IMR-90 (cell line): Measurements from ENCODE around the gene PKP3. TPM values are rescaled to one million over a fixed set of nuclear protein-coding genes. Genes with fewer than 3 reads are reported as not detected.

ENCODE experiments used
- ATAC-seq: fragments of 200-7000 bp; cut with Tn5 transposase; 2 replicates; pipeline ENCODE4 v1.9.1; 2020; ENCODE audit warnings: low read depth, mild to moderate bottlenecking, moderate library complexity
- BruUV-seq: library from RNA; stranded (reverse); fragments of 400-500 nt; replicated peaks from 2 replicates; lab custom pipeline; 2021; lab: Mats Ljungman, UMichigan
- CTCF ChIA-PET: fragments of 300-600 bp; formaldehyde crosslinking; extraction: SDS; loops from one replicate; lab custom pipeline; 2021; ENCODE audit warnings: antibody characterized with exemption; lab: Yijun Ruan, JAX
- POLR2A ChIA-PET: fragments of 300-600 bp; sonication (Branson Sonifier 250); formaldehyde crosslinking; loops from one replicate; lab custom pipeline; 2022; ENCODE audit warnings: antibody characterized with exemption; ENCODE audit not compliant: unreplicated experiment; lab: Charles Lee
- DNase-seq: peaks from one replicate; pipeline ENCODE4 v3.0.0; 2013
- H2AFZ ChIP-seq: replicated peaks from 2 replicates; pipeline ENCODE3; 2013; ENCODE audit warnings: low read length, mild to moderate bottlenecking; ENCODE audit not compliant: poor library complexity
- H2AK5ac ChIP-seq: 2 replicates; pipeline ENCODE4 v1.6.1; 2013; ENCODE audit warnings: low read depth, low read length, inconsistent platforms
- H2AK9ac ChIP-seq: replicated peaks from 2 replicates; pipeline ENCODE3; 2013; ENCODE audit warnings: mild to moderate bottlenecking, low read depth, low read length, moderate library complexity; ENCODE audit not compliant: poor library complexity
- H2BK120ac ChIP-seq: 2 replicates; pipeline ENCODE4 v1.6.1; 2013; ENCODE audit warnings: low read depth, low read length, inconsistent platforms
- H2BK15ac ChIP-seq: 3 replicates; pipeline ENCODE4 v1.6.1; 2013; ENCODE audit warnings: low read depth, low read length, inconsistent platforms
- H2BK20ac ChIP-seq: 2 replicates; pipeline ENCODE4 v1.6.1; 2013; ENCODE audit warnings: low read depth, mild to moderate bottlenecking, inconsistent platforms, low read length, moderate library complexity
- H2BK5ac ChIP-seq: 2 replicates; pipeline ENCODE4 v1.6.1; 2013; ENCODE audit warnings: mild to moderate bottlenecking, low read depth, low read length, inconsistent platforms; ENCODE audit not compliant: poor library complexity, severe bottlenecking
- H3K14ac ChIP-seq: replicated peaks from 2 replicates; pipeline ENCODE4 v1.6.1; 2013; ENCODE audit warnings: low read depth, low read length, inconsistent platforms
- H3K18ac ChIP-seq: 2 replicates; pipeline ENCODE4 v1.6.1; 2013; ENCODE audit warnings: low read depth, low read length, control low read depth
- H3K23ac ChIP-seq: 2 replicates; pipeline ENCODE4 v1.6.1; 2013; ENCODE audit warnings: low read depth, low read length, inconsistent platforms
- H3K27ac ChIP-seq: 2 replicates; pipeline ENCODE4 v1.5.1; 2013; ENCODE audit warnings: mild to moderate bottlenecking, control low read depth, low read length; ENCODE audit not compliant: insufficient read depth
- H3K27me3 ChIP-seq: 2 replicates; pipeline ENCODE4 v1.6.1; 2013; ENCODE audit warnings: low read length; ENCODE audit not compliant: control insufficient read depth, insufficient read depth
- H3K36me3 ChIP-seq: 2 replicates; pipeline ENCODE4 v1.6.1; 2013; ENCODE audit warnings: low read length, mixed read lengths; ENCODE audit not compliant: control insufficient read depth, insufficient read depth
- H3K4ac ChIP-seq: 2 replicates; pipeline ENCODE4 v1.6.1; 2013; ENCODE audit warnings: low read depth, low read length, inconsistent platforms
- H3K4me1 ChIP-seq: 2 replicates; pipeline ENCODE4 v1.6.1; 2013; ENCODE audit warnings: low read length, mixed read lengths; ENCODE audit not compliant: control insufficient read depth, insufficient read depth
- H3K4me2 ChIP-seq: 2 replicates; pipeline ENCODE4 v1.6.1; 2013; ENCODE audit warnings: low read depth, mild to moderate bottlenecking, control low read depth, low read length, moderate library complexity
- H3K4me3 ChIP-seq: 2 replicates; pipeline ENCODE4 v1.5.1; 2013; ENCODE audit warnings: low read depth, mild to moderate bottlenecking, control low read depth, low read length, moderate library complexity; ENCODE audit not compliant: insufficient read depth
- H3K56ac ChIP-seq: 2 replicates; pipeline ENCODE4 v1.6.1; 2013; ENCODE audit warnings: low read length, inconsistent platforms; ENCODE audit not compliant: insufficient read depth; ENCODE audit errors: extremely low read depth
- H3K79me1 ChIP-seq, 2 experiments: 2 replicates each; pipeline ENCODE4 v1.6.1; 2013; ENCODE audit warnings: low read length in 2 of 2, inconsistent platforms in 1 of 2, low read depth in 1 of 2
- H3K9ac ChIP-seq: 2 replicates; pipeline ENCODE4 v1.6.1; 2013; ENCODE audit warnings: low read depth, low read length, control low read depth
- H3K9me1 ChIP-seq: 2 replicates; pipeline ENCODE4 v1.6.1; 2013; ENCODE audit warnings: low read length, inconsistent platforms; ENCODE audit not compliant: insufficient read depth
- H3K9me3 ChIP-seq: 2 replicates; pipeline ENCODE4 v1.6.1; 2013; ENCODE audit warnings: low read length; ENCODE audit not compliant: control insufficient read depth, insufficient read depth
- H4K20me1 ChIP-seq: 2 replicates; pipeline ENCODE4 v1.6.1; 2013; ENCODE audit warnings: low read length, inconsistent platforms; ENCODE audit not compliant: insufficient read depth
- H4K5ac ChIP-seq: 2 replicates; pipeline ENCODE4 v1.6.1; 2013; ENCODE audit warnings: mild to moderate bottlenecking, low read depth, low read length, control low read depth
- H4K8ac ChIP-seq, 2 experiments: 2 replicates each; pipeline ENCODE4 v1.6.1; 2013; ENCODE audit warnings: low read depth in 2 of 2, low read length in 2 of 2, control low read depth in 1 of 2, inconsistent platforms in 1 of 2
- H4K91ac ChIP-seq: 2 replicates; pipeline ENCODE4 v1.6.1; 2013; ENCODE audit warnings: low read depth, low read length, inconsistent platforms; ENCODE audit not compliant: insufficient read depth
- BHLHE40 ChIP-seq: fragments of 150-350 bp; IDR thresholded peaks from 2 replicates; pipeline ENCODE4 v1.6.1; 2016; ENCODE audit warnings: mild to moderate bottlenecking, low read depth, low read length
- CEBPB ChIP-seq: IDR thresholded peaks from 2 replicates; pipeline ENCODE4 v1.6.1; 2012; ENCODE audit warnings: low read depth, low read length, improper control_type of control experiment
- CHD1 ChIP-seq: IDR thresholded peaks from 2 replicates; pipeline ENCODE4 v1.6.1; 2012; ENCODE audit warnings: low read depth, low read length, improper control_type of control experiment
- CTCF ChIP-seq: conservative IDR thresholded peaks from 2 replicates; pipeline ENCODE4 v1.5.1; 2012; ENCODE audit warnings: mild to moderate bottlenecking, low read depth, low read length, improper control_type of control experiment
- FOS ChIP-seq: fragments of 150-350 bp; IDR thresholded peaks from 2 replicates; pipeline ENCODE4 v1.6.1; 2016; ENCODE audit warnings: low read depth, low read length
- MAZ ChIP-seq: IDR thresholded peaks from 2 replicates; pipeline ENCODE4 v1.6.1; 2012; ENCODE audit warnings: low read depth, mild to moderate bottlenecking, low read length, improper control_type of control experiment, moderate library complexity, borderline replicate concordance
- MXI1 ChIP-seq: IDR thresholded peaks from 2 replicates; pipeline ENCODE4 v1.6.1; 2012; ENCODE audit warnings: low read depth, mild to moderate bottlenecking, low read length, moderate library complexity, borderline replicate concordance
- NFE2L2 ChIP-seq: fragments of 150-350 bp; IDR thresholded peaks from 2 replicates; pipeline ENCODE4 v1.6.1; 2016; ENCODE audit warnings: low read depth, mild to moderate bottlenecking, low read length
- POLR2A ChIP-seq: IDR thresholded peaks from 2 replicates; pipeline ENCODE4 v1.6.1; 2012; ENCODE audit warnings: mild to moderate bottlenecking, low read depth, low read length
- RCOR1 ChIP-seq: IDR thresholded peaks from 2 replicates; pipeline ENCODE4 v1.6.1; 2012; ENCODE audit warnings: mild to moderate bottlenecking, low read length, improper control_type of control experiment; ENCODE audit not compliant: insufficient replicate concordance
- RFX5 ChIP-seq: IDR thresholded peaks from 2 replicates; pipeline ENCODE4 v1.8.0; 2012; ENCODE audit warnings: low read depth, mild to moderate bottlenecking, low read length, moderate library complexity
- SMC3 ChIP-seq: fragments of 150-350 bp; IDR thresholded peaks from 2 replicates; pipeline ENCODE4 v1.6.1; 2016; ENCODE audit warnings: low read depth, mild to moderate bottlenecking, antibody characterized with exemption, low read length, moderate library complexity
- USF2 ChIP-seq: fragments of 150-350 bp; IDR thresholded peaks from 2 replicates; pipeline ENCODE4 v1.6.1; 2017; ENCODE audit warnings: mild to moderate bottlenecking, antibody characterized with exemption, low read length, low read depth
- WGBS, 2 experiments: methylation state at CpG; one replicate each; pipeline versions ENCODE4 v1.1.5 to v1.1.7; 2013; ENCODE audit warnings: missing lambda C conversion rate in 2 of 2; ENCODE audit not compliant: insufficient read length in 1 of 2; ENCODE audit errors: extremely low coverage in 2 of 2; 5-methylcytosine and 5-hydroxymethylcytosine counted together
- dilution Hi-C: fragments of 300-500 bp; cut with HindIII; formaldehyde crosslinking; loops from one replicate; pipeline ENCODE4 v1.14.3; 2018; ENCODE audit warnings: low sequenced_read_pairs; ENCODE audit not compliant: unreplicated experiment
- in situ Hi-C: fragments of 300-500 bp; cut with MboI; formaldehyde crosslinking; loops from 3 replicates; pipeline ENCODE4 v1.14.3; 2019; ENCODE audit warnings: low sequenced_read_pairs, inconsistent platforms, mixed read lengths
- intact Hi-C: fragments of 100-400 bp; cut with micrococcal nuclease; formaldehyde crosslinking; loops from 2 replicates; pipeline ENCODE4 v1.10.0; 2022
- polyA plus RNA-seq, 3 experiments: library from polyadenylated mRNA; depleted of rRNA; stranded (reverse); fragments of >200 nt; gene quantifications; 2 replicates each; pipeline ENCODE4 v1.2.3, GENCODE V29; 2012; ENCODE audit warnings: low replicate concordance in 1 of 3
- total RNA-seq: library from RNA; depleted of rRNA; stranded (reverse); fragments of >200 nt; gene quantifications from 2 replicates; pipeline ENCODE4 v1.2.3, GENCODE V29; 2012

Gene PKP3
- total and polyA plus RNA-seq, 2 of the 4 experiments (the other 2 are of a cell fraction): 1.5 to 2.2 TPM

DNA sequence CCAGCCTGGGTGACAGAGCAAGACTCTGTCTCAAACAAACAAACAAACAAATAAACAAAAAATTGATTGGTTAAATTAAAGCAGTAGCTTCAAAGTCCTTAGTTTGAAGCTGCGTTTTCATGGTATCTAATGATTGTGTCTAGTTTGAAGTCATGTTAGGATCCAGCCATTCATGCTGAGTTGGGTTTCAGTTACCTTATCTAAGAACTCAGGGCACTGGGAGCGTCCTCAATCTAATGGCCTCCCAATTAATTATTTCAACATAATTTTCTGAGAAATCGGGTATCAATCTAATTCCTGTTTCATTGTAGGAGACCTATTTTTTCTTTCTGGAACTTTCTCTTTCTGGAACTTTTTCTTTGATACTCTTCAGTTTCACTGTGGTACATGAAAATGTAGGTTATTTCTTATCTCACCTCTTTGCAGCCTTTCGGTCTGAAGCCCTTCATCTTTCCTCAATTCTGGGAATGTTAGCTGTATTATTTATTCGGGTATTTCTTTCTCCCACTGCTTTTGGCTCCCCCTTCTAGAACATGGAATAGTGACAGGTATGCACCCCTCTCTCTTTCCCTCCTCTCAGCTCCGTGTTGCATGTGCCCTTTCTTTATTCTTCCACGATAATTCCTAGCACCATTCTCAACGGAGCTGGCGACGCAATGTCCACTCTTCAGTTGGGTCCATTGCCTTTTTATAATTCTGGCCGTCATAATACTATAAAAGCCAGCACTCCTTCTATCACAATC lies 49.0 kb upstream of the PKP3 start:
- WGBS, 2 experiments: 79% methylated on average over 4 of the region's 11 CpGs; no CpG with 5 or more reads in 1 of the 2 experiments
- ChIA-PET POLR2A (no interaction called here), CTCF (no interaction called here)
- no peaks in the 10 kb centered on the region for H3K79me1 ChIP-seq
- no peak overlapping the region for H2BK5ac ChIP-seq
- H3K27me3 ChIP-seq: peaks cover 5% of the 10 kb centered on the region; the same call in 1 of the 2 replicates
- no peaks in the 10 kb centered on the region for H3K9me1 ChIP-seq
- no peak overlapping the region for H2AFZ ChIP-seq
- dilution Hi-C loops (no loop called here), intact Hi-C loops (no loop called here), in situ Hi-C loops (no loop called here)
- H3K14ac ChIP-seq: no peak overlapping the region
- no peak for TF ChIP-seq FOS
- TF ChIP-seq CHD1: no peak
- no peak for TF ChIP-seq USF2
- TF ChIP-seq RFX5: no peak
- no peak for TF ChIP-seq NFE2L2
- no peak for TF ChIP-seq SMC3
- no peak for TF ChIP-seq MAZ
- no peak for TF ChIP-seq MXI1
- no peak for TF ChIP-seq POLR2A
- no peak for TF ChIP-seq RCOR1
- no peak for TF ChIP-seq BHLHE40
- TF ChIP-seq CTCF: no peak
- TF ChIP-seq CEBPB: no peak
- no peak overlapping the region for H2AK9ac ChIP-seq
- no peak overlapping the region for H3K56ac ChIP-seq
- no peak overlapping the region for H2BK20ac ChIP-seq
- H3K23ac ChIP-seq: no peak overlapping the region
- no peak overlapping the region for H4K5ac ChIP-seq
- no peak overlapping the region for H3K4ac ChIP-seq
- H3K4me1 ChIP-seq: no peaks in the 10 kb centered on the region
- no peak overlapping the region for H3K4me2 ChIP-seq
- no peak overlapping the region for H4K91ac ChIP-seq
- H4K8ac ChIP-seq: no peak overlapping the region
- DNase-seq: no peak
- no peaks in the 10 kb centered on the region for H3K36me3 ChIP-seq
- H3K18ac ChIP-seq: no peak overlapping the region
- H3K4me3 ChIP-seq: no peak overlapping the region
- H4K20me1 ChIP-seq: no peaks in the 10 kb centered on the region
- H3K9ac ChIP-seq: no peak overlapping the region
- H2BK15ac ChIP-seq: no peak overlapping the region
- no peaks in the 10 kb centered on the region for H3K9me3 ChIP-seq
- no peak overlapping the region for H2BK120ac ChIP-seq
- ATAC-seq: no peak
- BruUV-seq: no TSS peak
- H2AK5ac ChIP-seq: no peak overlapping the region
- no peak overlapping the region for H3K27ac ChIP-seq
